ENCODE measurements around the gene CA10. TPM values are rescaled to one million over a fixed set of nuclear protein-coding genes. Genes with fewer than 3 reads are reported as not detected.

The CA10 gene
- total RNA-seq, 4 donors from 2014 or later, result not detected

DNA sequence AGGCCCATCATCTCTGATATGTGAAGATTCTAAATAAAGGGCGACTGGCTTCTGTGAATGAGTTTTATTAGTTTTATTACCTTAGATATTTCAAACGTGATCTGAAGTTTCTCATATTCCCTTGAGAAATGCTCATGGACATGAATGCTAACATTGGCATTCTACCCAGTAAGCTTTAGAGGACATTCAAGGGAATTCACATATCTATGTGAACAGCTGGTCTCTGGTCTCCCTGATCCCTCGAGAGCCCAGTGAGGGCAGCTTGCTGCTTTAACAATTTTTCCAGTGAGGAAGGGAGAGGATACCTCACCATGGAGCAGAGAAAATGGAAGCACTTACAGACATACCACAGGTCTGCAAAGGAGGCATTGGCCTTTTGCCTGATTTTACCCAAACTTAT lies 312.7 kb downstream of the CA10 start:
- TF ChIP-seq, protein P1, sequence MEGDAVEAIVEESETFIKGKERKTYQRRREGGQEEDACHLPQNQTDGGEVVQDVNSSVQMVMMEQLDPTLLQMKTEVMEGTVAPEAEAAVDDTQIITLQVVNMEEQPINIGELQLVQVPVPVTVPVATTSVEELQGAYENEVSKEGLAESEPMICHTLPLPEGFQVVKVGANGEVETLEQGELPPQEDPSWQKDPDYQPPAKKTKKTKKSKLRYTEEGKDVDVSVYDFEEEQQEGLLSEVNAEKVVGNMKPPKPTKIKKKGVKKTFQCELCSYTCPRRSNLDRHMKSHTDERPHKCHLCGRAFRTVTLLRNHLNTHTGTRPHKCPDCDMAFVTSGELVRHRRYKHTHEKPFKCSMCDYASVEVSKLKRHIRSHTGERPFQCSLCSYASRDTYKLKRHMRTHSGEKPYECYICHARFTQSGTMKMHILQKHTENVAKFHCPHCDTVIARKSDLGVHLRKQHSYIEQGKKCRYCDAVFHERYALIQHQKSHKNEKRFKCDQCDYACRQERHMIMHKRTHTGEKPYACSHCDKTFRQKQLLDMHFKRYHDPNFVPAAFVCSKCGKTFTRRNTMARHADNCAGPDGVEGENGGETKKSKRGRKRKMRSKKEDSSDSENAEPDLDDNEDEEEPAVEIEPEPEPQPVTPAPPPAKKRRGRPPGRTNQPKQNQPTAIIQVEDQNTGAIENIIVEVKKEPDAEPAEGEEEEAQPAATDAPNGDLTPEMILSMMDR (IDR thresholded peaks at IDR 0.05; ENCODE audit: low read depth), result no peak

DNA sequence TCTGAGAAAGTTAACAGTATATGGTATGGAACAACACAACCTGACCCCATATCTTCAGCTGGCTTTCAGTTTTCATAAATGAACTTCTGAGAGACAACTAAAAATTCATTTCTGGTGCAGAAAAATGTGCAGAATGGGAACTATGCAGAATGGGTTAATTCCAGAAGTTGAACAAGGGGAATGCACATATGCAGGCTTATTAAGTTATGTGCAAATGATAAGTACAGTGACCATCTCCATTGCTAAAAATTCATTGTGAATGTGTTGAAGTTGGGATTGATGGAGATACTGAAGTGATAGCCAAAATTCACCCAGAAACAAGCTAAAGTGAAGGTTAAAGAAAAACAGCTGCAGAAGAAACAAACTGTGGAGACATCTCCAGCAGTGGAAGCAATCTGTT lies 315.8 kb downstream of the CA10 start:
- TF ChIP-seq, protein P1 (IDR thresholded peaks at IDR 0.05; ENCODE audit: low read depth), result no peak

GRCh38 chr17:51841669-51842068 lies 316.8 kb downstream of the CA10 start:
- TF ChIP-seq, protein P1 (IDR thresholded peaks at IDR 0.05; ENCODE audit: low read depth), result no peak

DNA sequence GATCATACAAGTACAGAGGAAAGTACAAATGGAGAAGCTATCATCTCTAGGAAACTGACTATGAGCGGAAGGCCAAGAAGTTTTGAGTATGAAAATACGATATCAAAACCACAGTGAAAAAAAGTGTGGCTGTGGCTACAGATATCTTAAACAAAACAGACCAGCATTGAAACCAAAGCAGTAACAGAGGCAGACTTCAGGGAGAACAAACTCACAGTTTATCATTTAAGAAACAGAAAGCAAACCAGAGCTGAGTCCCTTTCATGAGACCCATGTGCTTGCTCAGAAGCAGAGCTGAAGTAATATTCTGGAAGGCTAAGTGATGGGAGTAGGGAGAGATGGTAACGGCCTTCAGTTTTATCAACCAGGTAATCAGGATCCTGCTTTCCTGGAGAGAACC lies 317.8 kb downstream of the CA10 start:
- TF ChIP-seq, protein P1 (IDR thresholded peaks at IDR 0.05; ENCODE audit: low read depth), result no peak

- TF ChIP-seq, protein P1 (IDR thresholded peaks at IDR 0.05; ENCODE audit: low read depth), result no peak
Measured at GRCh38 chr17:51833620-51834019, 324.9 kb downstream of the CA10 start.

GRCh38 chr17:51833045-51833444 lies 325.5 kb downstream of the CA10 start:
- TF ChIP-seq, protein P1 (IDR thresholded peaks at IDR 0.05; ENCODE audit: low read depth), result no peak

DNA sequence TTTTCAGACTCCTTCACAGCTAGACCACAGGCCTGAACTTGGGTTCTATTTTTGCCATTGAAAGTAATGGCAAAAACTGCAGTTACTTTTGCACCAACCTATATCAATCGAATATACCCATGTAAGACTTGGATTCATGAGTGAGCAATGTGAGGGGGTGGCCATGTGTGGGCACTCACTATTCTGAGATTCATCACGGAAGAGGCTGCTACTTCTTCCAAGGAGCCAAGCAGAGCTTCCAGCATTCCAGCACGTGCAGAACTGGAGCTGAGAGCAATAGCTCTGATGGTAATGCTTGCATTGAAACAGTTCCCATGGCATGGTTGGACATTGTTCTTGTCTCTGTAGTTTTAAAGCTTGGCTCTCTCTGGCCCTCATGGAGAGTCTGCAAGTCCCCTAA lies 327.6 kb downstream of the CA10 start:
- TF ChIP-seq, protein P1 (IDR thresholded peaks at IDR 0.05; ENCODE audit: low read depth), result no peak

Measured in subcutaneous adipose tissue (tissue), 4 donors.